ENCODE results near the gene CMIP.

CMIP gene

DNA sequence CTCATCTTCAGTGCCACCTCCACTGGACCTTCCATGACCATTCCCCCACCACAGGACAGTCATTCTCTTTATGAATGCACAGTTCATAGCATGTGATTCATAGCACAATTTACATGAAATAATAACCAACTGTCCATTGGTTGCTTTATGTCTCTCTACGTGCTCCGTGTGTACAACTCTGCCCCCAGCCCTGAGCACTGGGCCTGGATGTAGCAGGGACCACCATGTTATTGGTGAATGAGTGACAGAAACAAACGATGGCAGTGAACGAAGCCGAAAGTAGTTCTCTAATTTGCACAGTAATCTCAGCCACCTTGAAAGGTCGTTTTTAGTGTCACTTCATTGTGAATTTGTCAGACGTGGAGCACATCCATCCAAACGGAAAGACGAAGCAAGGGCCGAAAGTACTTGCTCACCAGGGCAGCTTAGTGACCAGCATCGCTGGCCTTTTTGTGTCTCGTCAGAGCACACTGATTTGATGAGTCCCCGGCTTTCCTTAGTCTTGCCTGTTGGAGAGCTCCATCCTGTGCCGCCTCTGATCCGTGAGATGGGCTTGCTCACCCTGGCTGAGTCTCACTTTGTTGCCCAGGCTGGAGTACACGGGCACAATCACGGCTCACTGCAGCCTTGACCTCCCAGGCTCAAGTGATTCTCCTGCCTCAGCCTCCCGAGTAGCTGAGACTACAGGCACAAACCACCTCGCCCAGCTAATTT is 95.3 kb downstream of the CMIP start:
- no peak for DNase-seq

DNA sequence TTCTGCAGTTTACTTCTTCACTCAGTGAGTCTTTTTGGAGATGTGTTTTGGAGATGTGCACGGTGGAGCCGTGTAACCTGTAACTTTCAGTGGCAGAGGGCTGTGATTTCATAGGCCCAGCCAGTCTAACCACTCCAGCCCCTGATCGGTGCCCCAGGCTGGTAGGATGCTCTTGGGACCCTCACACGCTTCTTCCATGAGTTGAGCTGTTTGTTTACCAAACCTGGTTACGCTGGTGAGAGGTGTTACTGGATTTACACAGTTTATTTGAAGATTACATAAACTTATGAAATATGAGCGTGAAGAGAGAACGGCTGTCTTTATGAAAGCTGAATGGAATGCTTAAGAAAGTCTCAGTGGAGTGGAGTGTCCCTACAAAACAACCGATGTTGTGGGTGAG is 96.7 kb downstream of the CMIP start:
- DNase-seq, result no peak

DNA sequence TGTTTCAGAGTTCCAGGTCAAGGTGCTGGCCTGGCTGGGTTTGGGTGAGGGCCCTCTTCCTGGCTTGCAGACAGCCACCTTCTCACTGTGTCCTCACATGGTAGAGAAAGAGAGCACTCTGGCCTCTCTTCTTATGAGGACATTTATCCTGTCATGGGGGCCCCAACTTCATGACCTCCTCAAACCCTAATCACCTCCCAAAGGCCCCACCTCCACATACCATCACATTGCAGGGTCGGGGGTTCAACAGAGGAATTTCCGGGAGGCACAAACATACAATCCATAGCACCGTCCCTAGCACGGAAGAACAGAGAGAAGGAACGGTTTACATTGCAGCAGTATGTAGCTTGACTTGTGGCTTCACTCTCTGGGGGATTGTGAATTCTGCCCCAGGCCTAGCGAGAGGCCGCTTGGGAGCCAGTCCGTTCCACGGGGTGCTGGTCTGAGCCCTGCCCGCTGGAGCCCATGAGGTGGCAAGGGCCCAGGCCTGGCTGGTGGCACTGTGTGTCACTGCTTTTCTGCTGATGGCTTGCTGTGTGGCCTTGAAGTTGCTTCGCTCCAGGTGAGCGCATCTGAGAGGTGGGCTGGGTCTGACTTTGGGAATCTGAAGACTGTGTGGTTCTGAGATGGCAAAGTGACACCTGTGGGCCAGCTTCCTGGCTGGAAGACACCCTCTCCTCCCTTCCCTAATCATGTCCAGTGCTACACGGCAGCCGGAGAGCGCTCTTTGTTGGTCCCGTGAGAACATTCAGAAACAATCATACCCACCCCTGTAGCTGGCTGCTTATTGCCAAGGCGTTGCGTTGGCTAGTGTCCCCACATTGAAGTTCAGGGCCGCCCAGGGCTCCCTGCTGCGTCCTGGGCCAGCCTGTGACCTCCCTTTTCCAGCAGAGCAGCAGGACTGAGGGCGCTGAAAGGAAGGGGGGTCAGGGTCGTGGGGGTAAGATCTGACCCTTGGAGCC is 98.3 kb downstream of the CMIP start:
- no peak for DNase-seq

DNA sequence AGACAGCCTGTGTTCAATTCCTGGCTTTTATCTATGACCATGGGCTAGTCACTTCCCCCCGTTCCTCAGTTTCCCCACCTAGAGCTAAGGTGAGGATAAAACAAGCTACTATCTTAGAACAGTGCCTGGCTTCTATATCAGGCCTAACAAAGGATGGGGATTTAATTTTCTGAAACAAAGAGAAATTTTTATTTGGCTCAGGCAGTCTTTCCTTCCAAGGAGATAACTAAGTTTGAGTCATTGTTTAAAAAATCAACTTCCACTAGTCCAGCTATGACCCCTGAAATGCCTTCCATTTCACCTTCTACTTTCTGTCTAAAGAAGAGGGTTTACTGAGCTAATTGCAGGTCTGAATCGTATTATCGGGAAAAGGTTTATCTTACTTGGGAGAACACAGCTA is 99.0 kb downstream of the CMIP start:
- no peak for DNase-seq

DNA sequence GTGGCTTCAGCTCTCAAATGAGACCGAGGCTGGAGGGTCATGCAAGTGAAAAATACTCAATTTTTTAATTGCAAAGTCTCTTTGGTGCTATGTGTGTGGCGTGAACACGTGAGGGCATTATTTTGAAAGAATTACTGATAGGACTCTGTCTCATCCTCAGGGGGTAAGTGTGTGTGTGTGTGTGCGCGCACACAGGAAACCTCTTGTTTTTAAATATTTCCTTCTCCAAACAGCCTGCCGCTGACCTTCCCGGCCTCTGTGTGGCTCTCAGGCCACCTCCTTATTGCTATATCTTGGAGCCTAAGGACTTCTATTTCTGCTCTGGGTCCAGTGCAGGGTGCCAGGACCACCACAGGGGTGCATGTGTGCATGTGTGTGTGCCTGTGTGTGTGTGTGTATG is 99.7 kb downstream of the CMIP start:
- no peak for DNase-seq

DNA sequence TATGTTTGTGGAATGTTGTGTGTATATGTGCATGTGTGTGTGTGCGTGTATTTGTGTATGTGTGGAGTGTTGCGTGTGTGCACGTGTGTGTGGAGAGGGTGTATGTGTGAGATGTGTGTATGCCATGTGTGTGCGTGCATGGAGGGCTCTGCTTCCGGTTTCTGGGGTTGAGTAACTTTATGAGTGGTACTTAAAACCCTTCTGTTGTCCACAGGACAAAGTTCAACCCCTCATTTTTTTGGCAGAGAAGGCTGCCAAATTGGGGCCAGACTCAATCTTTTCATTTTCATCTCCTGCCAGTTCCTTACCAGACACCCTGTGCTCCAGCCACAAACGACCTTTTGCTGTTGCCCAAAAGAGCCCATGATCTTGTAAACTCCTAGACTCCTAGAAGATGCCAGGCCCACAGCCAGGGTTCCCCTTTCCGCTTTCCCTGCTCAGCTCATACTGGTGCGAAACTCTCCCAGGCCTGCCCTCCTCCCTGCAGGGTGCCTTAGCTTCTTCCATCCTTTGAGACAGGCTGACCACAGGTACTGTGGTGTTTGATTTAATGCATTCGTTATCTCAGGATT is 100.2 kb downstream of the CMIP start:
- DNase-seq, result no peak

DNA sequence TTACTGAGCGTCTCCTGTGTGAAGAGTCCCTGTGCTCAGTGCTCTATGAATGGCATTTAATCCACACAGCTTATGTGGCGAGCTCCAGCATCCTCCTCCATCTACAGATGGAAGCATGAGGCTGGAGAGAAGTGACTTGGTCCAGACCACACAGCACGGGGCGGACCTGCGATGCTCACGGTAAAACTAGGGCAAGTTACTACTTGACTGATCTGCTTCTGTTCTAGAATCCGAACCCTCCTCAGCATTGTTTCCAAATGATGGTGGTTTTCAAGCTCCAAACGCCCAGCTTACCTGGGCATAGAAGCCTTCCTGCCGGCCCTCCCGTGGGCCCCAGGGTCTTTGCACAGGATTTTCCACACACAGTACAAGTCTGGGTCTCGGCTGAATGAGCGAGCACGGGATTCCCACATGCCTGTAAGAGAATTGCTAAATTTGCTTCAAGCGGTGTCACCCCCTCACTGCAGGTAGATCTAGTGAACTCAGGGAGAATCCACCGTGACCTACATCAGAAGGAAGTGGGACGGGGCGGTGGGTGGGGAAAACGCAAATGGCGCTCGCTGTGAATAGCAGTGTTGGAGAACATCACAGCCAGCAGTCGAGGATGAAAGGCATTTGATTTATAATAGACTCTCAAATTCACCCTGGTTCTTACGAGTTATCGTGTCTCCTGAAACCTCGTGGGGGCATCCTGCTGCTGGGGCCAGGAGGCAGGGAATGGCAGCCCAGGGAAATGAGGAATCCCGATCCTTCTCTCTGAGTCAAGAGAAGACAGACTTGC is 101.1 kb downstream of the CMIP start:
- no peak for DNase-seq

DNA sequence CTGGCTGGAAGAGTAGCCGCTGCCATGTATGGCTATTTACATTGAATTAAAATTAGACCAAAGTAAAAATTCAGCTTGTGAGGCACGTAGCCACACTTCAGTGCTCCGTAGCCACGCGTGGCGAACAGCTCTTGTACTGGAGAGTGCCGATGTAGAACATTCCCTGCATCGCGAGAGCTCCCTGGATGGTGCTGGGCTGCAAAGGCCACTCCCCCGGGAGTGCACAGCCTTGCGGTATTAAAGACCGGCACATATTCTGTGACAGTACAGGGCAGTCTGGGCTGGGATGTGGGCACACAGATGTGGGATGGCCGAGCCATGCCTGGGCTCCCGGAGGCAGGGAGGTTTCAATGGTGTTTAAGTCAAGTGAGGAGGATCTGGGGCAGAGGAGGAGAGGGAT is 102.2 kb downstream of the CMIP start:
- no peak for DNase-seq

DNA sequence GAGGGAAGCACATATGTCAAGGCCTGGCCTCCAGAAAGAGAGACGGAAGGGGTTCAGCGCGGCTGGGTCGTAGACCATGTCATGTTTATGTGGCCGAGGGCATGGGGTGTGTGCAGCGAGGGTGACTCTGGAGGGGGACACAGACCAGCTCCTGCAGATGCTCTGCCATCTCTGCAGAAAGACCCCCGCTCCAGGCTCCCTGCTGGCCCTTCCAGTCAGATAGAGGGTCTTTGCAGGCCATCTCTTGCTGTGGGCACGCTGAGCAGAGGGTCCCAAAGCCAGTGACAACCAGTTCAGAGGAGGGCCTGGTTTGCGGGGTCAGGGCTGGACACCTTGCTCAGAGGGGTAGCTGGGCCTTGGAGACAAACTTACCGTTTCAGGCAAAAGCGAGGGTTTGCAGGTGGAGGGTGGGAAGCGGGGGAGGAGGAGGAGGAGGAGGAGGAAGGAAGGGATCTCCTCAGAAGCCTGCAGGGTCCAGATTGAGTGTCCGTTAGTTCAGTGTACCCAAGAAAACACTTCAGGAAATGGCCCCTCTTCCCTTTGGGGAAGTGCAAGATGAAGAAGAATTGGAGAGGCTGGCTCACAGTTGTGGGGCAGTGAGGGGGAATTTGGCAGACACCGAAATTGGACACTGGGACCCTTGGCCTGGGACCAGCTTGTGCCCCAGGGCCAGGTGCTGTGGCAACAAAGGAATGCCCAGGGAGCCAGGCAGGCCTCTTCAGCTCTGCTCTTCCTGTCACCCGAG is 102.8 kb downstream of the CMIP start:
- DNase-seq, result no peak

DNA sequence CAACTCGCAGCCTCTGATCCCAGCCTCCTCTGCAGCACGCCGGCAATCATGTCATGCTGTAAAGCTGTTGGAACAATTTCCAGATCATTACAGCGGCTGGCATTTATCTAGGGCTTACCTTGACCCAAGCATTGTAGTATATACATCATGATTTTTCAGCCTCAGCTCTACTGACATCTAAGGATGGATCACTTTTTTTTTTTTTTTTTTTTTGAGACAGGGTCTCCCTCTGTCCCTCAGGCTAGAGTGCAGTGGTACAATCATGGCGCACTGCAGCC is 103.3 kb downstream of the CMIP start:
- DNase-seq, result no peak

DNA sequence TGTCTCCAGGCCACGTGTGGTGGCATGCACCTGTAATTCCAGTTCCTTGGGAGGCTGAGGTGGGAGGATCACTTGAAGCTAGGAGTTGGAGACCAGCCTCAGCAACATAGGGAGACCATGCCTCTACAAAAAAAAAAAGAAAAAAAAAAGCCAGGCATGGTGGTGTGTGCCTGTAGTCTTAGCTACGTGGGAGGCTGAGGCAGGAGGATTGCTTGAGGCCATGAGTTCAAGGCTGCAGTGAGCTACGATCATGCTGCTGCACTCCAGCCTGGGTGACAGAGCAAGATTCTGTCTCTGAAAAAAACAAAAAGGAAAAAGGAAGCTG is 103.9 kb downstream of the CMIP start:
- DNase-seq, result no peak

DNA sequence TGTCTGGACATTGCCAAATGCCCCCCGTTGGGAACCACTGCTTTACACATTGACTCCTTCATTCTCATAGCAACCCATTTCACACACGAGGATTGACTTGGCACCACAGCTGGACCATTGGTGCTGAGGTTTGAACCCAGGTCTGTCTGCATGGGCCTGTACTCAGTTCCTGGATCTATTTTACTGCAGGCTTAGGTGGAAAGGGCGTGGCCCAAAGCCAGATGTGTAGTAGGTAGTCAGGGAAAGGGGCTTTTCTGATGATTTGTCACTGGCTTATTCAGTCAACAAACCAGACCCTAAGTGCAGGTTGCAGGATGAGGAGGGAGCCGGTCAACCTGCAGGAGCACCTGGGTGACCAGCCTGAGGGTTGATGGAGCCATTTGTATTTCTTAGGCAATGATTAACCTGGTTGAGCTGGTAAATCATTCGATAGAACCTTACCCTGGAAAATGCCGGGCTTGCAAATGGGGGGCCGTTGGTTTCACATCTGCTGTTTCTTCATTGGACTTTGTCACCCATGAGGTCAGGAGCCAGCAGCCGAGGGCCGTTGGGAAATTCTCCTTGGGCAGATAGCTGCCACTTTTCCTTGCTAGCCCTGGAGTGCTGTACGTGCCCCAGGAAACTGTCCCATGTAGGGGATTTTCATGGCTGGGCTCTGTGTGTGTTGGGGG is 104.4 kb downstream of the CMIP start:
- no peak for DNase-seq

DNA sequence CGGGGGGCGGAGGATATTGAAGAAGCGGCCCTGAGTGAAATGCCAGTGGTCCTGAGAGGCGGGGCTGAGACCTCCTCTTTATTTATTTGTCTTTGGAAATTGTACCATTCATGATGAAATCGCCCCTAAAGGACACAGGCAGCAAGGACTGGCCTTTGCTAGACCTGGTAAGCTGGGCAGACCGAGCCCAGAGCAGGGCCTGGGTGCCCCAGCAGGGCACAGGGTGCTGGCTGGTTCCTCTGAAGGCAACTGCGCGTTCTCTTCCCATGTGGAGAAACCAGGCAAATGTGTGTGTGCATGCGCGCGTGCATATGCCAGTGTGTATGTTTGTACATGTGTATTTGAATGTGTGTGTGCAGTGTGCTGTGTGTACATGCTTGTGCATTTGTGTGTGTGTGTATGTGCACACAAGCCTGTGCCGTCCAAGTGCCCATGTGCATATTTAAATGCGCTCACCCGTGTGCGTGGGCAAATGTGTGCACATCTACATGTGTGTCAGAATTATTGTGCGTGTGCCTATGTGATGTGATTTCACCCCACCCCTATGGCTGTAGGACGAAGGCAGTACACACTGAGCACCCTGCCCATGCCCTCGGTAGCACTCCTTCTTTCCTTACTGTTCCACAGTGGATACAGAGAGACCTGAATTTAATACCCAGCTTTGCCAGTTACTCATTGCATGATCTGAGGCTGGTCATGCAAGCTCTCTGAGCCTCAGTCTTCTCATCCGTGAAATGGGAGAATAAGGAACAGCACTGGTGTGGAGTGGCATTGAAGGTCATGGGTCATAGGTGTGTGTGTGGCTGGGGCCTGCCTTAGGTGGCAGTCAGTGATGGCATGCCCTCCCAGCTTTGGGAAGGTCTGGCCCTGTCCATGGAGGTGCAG is 105.2 kb downstream of the CMIP start:
- no peak for DNase-seq

DNA sequence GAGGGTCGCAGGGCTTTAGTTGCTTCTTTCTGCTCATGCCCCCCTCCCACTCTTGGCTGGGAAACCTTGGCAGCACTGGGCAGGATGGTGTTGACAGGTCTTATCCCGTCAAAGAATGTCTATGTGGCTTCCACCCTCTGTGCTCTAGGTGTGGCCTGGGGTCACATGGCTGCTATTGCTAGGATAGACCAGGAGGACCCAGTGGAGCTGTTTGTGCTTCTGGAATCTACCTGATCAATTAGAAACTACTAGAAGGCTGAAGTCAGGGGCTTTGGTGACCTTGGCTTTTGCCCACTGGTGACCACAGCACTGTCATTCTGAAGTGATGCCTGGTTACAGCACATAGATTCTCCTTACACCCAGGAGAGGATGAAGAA is 105.8 kb downstream of the CMIP start:
- DNase-seq, result no peak

DNA sequence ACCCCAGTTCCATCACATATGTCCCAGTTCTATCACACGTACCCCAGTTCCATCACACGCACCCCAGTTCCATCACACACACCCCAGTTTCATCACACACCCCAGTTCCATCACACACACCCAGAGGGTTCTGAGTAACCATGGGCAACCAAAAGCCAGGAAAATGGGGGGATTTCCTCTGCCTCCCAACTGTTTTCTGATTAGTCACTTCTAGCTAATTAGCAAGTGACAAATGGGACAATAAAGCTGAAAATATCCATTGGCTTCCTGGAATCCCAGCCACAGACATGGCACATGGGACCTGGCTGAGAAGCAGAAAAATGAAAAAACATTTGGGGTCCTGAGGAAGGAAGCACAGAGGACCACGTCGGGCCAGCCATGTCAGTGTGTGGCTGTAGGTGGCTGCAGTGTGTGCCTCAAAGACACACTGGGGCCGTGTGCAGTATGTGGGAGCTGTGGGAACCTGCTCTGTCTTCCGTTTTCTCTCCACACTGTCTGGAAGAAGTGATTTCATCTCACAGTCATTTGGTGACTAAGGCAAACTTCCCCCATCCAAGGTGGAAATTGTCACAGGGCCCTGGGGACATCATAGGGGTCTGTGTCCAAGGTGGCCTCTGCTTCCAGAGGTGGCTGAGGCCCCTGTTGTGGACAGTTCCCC is 106.7 kb downstream of the CMIP start:
- DNase-seq, result no peak

DNA sequence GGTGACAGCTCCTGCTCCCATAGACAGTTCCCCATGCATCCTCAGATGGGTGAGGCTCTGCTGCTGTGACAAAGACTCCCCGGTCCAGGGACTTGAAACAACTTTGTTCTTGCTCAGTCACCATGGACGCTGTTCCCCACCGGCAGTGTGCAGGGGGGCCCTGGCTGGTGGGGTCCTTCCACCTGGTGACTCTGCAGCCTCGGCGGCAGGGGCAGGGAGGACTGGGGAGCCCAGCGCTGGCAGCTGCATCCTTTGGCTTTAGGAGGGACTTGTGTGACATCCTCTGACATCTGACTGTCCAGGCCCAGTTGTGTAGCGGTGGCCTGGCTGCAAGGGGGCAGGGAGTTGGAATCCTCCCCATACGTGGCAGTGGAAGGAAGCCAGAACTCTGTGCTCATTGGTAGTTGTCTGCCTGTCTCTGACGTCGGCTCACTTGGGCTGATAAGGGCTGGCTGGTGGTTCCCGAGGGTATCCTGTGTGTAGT is 107.3 kb downstream of the CMIP start:
- DNase-seq, result no peak

DNA sequence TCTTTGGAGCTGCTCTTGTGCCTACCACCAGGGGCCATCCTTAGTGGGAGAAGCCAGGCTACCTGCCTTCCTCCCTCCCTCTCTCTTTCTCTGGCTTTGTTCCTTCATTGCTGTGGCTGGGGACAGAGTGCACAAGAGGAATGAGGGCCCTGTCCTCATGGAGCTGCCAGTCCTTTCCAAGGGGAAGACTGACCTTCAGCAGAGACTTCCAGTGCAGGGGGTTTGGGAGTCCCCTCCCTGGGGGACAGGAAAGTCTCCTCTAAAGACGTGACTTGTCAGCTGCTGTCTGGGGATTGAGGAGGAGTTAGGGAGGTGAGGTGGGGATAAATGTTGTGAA is 108.1 kb downstream of the CMIP start:
- no peak for DNase-seq

DNA sequence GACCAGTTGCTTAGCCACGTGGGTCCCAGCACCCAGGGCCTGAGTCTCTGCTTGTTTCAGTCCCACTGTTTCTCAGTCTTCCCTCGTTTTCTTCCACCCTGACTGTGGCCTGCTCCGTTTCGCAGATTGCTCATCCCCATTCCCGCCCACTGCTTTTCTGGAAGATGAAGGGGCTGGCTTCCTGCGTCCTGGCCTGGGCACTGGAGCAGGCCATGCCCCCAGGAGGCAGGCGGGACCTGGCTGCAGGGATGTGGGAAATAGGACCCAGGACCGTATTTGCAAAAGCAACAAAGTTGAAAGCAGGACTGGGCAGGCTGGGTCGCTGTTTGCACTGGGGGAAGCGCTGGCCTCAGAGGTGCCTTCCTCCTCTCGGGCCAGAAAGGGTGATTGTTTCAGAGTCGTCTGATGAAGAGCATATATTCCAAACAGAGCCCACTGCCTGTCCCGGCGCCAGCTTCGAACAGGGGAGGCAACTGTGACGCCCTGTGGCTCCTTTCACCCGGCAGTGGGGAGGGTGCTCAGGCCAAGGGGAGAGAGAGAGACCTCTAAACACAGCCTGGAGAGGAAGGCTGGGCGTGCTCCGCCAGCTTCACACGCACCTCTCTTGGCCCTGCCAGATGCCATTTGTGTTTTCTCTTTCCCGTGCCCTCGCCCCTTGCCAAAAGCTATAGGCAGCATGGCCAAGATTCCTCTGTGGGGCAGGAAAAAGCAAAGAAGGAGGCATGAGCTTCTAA is 108.6 kb downstream of the CMIP start:
- DNase-seq, result no peak

DNA sequence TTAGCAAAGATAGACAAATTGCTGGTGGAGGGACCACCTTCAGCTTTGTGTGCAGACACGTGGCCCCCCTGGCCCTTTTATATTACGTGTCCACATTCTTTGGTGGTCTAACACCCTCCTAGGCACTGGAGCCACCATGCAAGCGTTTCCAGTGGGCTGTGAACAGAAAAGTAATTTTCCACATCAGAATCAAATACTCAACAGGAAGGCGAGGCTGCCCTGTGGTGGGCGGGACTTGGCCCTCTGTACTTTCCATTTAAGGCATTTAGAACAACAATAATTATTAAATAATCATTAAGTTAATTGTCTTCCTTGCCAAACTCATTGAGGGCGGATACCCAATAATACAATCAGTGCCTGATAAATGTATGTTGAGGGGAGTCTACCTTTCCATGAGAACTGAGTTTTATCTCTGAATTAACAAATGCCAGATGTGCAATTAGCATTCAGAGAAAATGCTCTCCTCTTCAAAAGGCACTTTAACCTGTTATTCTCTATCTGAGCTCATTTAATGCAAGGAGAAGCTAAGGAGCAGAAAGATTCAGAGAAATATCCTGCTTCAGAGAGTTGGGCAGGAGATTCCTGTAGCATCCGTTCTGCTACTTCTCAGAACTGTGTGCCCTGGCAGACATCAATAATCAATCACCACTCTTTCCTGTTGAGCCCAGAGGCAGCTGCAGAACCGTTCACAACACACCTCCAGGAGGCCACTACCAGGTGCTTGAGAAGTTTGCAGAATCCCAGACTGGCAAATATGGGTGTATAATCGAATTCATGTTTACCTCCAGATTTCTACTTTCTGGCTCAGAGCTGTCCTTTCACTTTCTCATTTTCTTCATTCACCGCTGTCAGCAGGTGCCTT is 109.4 kb downstream of the CMIP start:
- no peak for DNase-seq

All from SHP77 (cell line).